Chondrocyte (in vitro differentiated cells): ENCODE data around the gene NOD2. TPM values are rescaled to one million over a fixed set of nuclear protein-coding genes. Genes with fewer than 3 reads are reported as not detected.

Source experiments
- DNase-seq: peaks from one replicate; pipeline ENCODE4 v3.0.0; 2021; ENCODE audit warnings: mixed read lengths, low spot score
- H3K27ac Mint-ChIP-seq: one replicate; pipeline ENCODE4 v1.8.0; 2021; ENCODE audit warnings: mild to moderate bottlenecking, moderate library complexity, mixed read lengths; ENCODE audit not compliant: unreplicated experiment
- H3K27me3 Mint-ChIP-seq: 2 replicates; pipeline ENCODE4 v1.8.0; 2021; ENCODE audit warnings: low read depth, mixed read lengths
- H3K36me3 Mint-ChIP-seq: 2 replicates; pipeline ENCODE4 v1.8.0; 2021; ENCODE audit warnings: low read depth, mixed read lengths
- H3K4me1 Mint-ChIP-seq: 2 replicates; pipeline ENCODE4 v1.8.0; 2021; ENCODE audit warnings: low read depth, mild to moderate bottlenecking, mixed read lengths
- H3K4me3 Mint-ChIP-seq: one replicate; pipeline ENCODE4 v1.8.0; 2021; ENCODE audit warnings: mild to moderate bottlenecking, moderate library complexity, mixed read lengths; ENCODE audit not compliant: unreplicated experiment
- H3K9me3 Mint-ChIP-seq: 2 replicates; pipeline ENCODE4 v1.8.0; 2021; ENCODE audit warnings: low read depth, mixed read lengths
- total RNA-seq: library from RNA; stranded (reverse); gene quantifications from 3 replicates; pipeline ENCODE4 v1.2.1, GENCODE V29; 2021
- TF ChIP-seq, protein P1 (sequence below): fragments of 200-600 bp; sonication (generic); IDR thresholded peaks from 2 replicates; pipeline ENCODE4 v1.5.0; 2021; ENCODE audit warnings: antibody characterized with exemption, mild to moderate bottlenecking, moderate library complexity

NOD2 gene
- total RNA-seq, 1 donor from 2014 or later, result 0.05 TPM

DNA sequence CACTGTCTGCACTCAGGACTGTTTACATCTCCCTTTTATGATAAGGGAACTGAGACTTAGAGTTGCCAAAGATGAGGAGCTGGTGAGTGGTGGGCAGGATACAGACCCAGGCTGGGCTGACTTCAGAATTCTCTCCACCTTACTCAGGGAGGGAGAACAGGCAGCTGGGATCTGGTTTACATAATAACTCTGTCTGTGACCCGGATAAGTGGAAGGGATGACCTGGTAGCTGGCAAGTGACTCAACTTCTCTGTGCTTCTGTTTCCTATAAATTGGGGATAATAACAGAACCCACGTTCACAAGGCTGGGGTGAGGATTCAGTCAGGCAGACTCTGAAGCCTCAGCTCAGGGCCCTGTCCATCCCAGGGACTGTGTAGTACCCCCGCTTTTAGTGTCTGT lies 14.9 kb upstream of the NOD2 start:
- TF ChIP-seq, protein P1, sequence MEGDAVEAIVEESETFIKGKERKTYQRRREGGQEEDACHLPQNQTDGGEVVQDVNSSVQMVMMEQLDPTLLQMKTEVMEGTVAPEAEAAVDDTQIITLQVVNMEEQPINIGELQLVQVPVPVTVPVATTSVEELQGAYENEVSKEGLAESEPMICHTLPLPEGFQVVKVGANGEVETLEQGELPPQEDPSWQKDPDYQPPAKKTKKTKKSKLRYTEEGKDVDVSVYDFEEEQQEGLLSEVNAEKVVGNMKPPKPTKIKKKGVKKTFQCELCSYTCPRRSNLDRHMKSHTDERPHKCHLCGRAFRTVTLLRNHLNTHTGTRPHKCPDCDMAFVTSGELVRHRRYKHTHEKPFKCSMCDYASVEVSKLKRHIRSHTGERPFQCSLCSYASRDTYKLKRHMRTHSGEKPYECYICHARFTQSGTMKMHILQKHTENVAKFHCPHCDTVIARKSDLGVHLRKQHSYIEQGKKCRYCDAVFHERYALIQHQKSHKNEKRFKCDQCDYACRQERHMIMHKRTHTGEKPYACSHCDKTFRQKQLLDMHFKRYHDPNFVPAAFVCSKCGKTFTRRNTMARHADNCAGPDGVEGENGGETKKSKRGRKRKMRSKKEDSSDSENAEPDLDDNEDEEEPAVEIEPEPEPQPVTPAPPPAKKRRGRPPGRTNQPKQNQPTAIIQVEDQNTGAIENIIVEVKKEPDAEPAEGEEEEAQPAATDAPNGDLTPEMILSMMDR, result no peak
- H3K27ac Mint-ChIP-seq, result no peak overlapping the region

DNA sequence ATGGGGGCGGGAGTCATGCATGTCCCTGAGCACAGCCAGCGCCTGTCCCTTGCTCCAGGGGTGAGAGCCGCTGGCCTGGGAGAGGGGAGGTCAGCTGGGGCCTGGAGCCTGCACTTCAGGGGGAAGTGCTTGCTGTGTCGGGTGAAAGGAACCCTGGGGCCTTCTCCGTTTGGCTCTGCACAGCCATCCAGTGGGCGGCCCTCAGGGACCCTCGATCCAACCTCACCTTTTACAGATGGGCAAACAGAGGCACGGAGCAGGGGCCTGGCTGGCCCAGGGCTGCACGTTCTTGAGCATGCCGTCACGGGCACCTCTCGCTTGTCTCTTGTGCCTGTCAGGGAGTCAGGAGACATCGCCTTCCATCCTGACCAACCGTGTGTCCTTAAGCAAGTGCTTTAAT lies 14.1 kb upstream of the NOD2 start:
- H3K4me1 Mint-ChIP-seq, result no peaks in the 10 kb centered on the region
- no peaks in the 10 kb centered on the region for H3K27me3 Mint-ChIP-seq
- no peak overlapping the region for H3K27ac Mint-ChIP-seq
- TF ChIP-seq, protein P1, result no peak
- H3K9me3 Mint-ChIP-seq, result no peaks in the 10 kb centered on the region
- H3K36me3 Mint-ChIP-seq, result no peaks in the 10 kb centered on the region
- peak; percentile 70 for DNase-seq
- H3K4me3 Mint-ChIP-seq, result no peak overlapping the region

More for the DNA sequence above, 14.9 kb upstream of the NOD2 start:
- peaks cover 2% of the 10 kb centered on the region for H3K9me3 Mint-ChIP-seq
- no peak overlapping the region for H3K4me3 Mint-ChIP-seq
- peak; percentile 5 for DNase-seq
- H3K36me3 Mint-ChIP-seq, result no peaks in the 10 kb centered on the region
- H3K4me1 Mint-ChIP-seq, result no peaks in the 10 kb centered on the region
- H3K27me3 Mint-ChIP-seq, result no peaks in the 10 kb centered on the region

DNA sequence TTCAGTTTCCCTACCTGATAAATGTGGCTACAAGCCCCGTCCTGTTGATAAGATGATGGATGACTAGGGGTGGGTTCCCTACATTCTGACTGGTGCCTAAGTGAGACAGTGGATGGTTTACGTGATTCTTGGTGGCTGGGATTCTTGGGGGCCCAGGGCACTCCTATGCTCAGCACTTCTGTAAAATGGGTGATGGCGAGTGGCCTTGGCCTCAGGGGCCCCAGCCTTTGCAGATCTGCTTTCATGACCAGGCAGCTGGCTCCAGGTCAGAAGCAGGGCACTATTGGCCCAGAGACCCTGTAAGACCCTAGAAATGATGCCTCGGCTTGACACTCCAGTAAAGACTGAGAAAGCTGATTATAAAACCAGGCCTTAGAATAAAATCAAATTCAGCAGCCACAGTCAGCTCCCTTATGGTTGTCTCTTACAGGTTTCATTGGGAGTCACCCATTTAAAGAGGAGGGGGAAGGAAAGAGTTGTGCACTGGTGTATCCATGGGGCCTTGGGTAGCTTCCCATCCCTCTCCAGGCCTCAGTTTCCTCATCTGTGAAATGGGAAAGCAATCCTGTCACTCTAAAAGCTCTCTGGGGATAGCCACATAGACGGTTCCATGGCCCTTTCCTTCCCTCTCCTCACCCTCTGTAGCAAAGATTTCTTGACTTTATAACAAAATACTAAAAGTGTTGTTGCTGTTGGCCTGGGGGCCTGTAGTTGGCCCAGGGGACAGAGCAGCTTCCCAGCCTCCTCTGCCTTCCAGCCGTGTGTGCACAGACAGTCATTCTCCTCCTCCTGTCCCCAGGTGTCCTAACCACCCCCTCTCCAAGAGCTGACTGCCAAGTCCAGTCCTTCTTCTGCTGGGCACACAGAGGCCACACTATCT lies 13.5 kb upstream of the NOD2 start:
- DNase-seq, result peak; percentile 30
- TF ChIP-seq, protein P1, result no peak
- Mint-ChIP-seq H3K27ac (no peak overlapping the region), H3K4me3 (no peak overlapping the region), H3K36me3 (no peaks in the 10 kb centered on the region), H3K9me3 (no peaks in the 10 kb centered on the region), H3K27me3 (no peaks in the 10 kb centered on the region), H3K4me1 (no peaks in the 10 kb centered on the region)

DNA sequence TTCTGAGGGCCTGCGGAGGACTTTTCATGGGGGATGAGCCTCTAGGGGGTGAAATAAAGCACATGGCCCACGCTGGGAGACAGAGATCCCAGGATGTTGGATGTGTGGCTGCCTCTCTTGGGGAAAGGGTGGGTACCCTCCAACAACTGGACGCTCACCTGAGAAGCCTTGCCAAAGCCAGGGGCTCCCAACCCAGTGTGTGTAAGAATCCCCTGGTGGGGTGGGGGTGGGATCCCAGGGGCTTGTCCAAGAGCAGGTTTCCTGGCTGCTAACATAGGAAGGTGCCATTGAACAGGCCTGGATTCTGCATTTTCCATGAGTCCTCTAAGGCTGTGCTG lies 12.9 kb upstream of the NOD2 start:
- DNase-seq, result peak; percentile 28
- Mint-ChIP-seq H3K27me3 (no peaks in the 10 kb centered on the region), H3K27ac (no peak overlapping the region), H3K4me1 (no peaks in the 10 kb centered on the region), H3K36me3 (no peaks in the 10 kb centered on the region), H3K4me3 (no peak overlapping the region), H3K9me3 (no peaks in the 10 kb centered on the region)
- TF ChIP-seq, protein P1, result no peak

DNA sequence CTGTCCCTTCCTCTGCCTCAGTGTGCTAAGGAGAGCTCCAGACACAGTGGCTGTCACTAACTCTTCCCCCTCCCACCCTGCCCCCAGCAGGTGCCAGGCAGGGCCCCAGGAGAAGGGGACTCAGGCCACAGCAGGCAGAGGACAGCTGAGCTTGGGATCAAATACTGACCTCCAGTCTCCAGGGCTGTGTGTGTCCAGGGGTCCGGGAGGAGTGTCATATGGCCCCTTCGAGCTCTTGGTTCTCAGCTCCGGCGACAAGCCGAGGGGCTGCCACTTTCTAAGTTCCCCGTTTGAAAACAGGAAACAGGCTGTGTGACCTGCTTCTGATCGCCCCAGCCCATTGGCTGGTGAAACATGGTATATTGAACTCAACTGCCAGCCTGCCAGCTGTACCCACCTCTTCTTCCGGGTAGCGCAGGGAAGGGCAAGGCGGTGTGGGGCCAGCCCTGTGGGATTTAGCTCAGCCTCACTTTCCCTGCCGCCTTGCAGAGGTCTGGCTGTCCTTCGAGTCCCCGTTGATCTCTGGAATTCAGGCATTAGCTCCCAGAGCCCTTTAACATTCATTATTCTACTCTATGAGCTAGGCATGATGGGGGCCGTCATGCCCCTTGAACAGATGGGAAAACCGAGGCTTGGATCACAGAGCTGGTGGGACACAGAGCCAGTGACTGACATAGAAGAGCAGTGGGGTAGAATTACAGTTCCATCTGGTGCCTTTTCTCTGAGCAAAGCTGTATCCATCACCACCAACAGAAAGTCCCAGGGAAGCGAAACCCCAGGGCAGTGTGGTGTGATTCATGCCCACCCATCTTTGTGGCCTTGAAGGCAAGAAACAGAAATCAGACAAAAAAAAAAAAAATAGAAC lies 12.2 kb upstream of the NOD2 start, which contains the start of gene SNX20:
SNX20 (minus strand) TSS at position 292 of the 865 bp plus-strand sequence. CDS start 3,786 bp downstream, outside the sequence.
- no peaks in the 10 kb centered on the region for H3K4me1 Mint-ChIP-seq
- DNase-seq, result peak; percentile 66
- TF ChIP-seq, protein P1, result no peak
- no peak within 1 kb of the TSS for H3K27ac Mint-ChIP-seq
- H3K27me3 Mint-ChIP-seq, result no peaks in the 10 kb centered on the region
- H3K36me3 Mint-ChIP-seq, result no peaks in the 10 kb centered on the region
- H3K9me3 Mint-ChIP-seq, result no peaks in the 10 kb centered on the region
- H3K4me3 Mint-ChIP-seq, result no peak within 1 kb of the TSS
